K562 (cell line): ENCODE results near the gene ETV2. TPM values are rescaled to one million over a fixed set of nuclear protein-coding genes. Genes with fewer than 3 reads are reported as not detected.

ENCODE experiments used
- BRCA1 ChIP-seq, 2 experiments: fragments of 450-650 bp in 1 of 2; sonication (generic) in 1 of 2; formaldehyde crosslinking in 1 of 2; IDR thresholded peaks; 2 replicates each; pipeline versions ENCODE4 v1.5.0 to v1.6.1; 2017 to 2020; ENCODE audit warnings: mild to moderate bottlenecking in 1 of 2, missing genetic modification reagents in 1 of 2
- CREB3 ChIP-seq: fragments of 450-650 bp; conservative IDR thresholded peaks from 2 replicates; pipeline ENCODE4 v1.6.1; 2016; ENCODE audit warnings: missing genetic modification characterization, low read depth, mild to moderate bottlenecking, missing compliant biosample characterization, moderate library complexity
- HDAC2 ChIP-seq: fragments of 450-650 bp; IDR thresholded peaks from 2 replicates; pipeline ENCODE4 v1.6.1; 2016; ENCODE audit warnings: mild to moderate bottlenecking
- KDM1A ChIP-seq, 2 experiments: fragments of 450-650 bp; IDR thresholded peaks; 2 replicates each; pipeline ENCODE4 v1.6.1; 2016; ENCODE audit warnings: mild to moderate bottlenecking in 2 of 2
- MGA ChIP-seq: fragments of 450-650 bp; IDR thresholded peaks from 2 replicates; pipeline ENCODE4 v1.6.1; 2016; ENCODE audit warnings: mild to moderate bottlenecking, moderate library complexity
- NFIC ChIP-seq: fragments of 450-650 bp; IDR thresholded peaks from 2 replicates; pipeline ENCODE4 v1.6.1; 2017; ENCODE audit warnings: mild to moderate bottlenecking, inconsistent platforms
- RB1 ChIP-seq: fragments of 450-650 bp; IDR thresholded peaks from 2 replicates; pipeline ENCODE4 v1.6.1; 2017; ENCODE audit warnings: low read depth, mild to moderate bottlenecking
- TBP ChIP-seq: optimal IDR thresholded peaks from 2 replicates; pipeline ENCODE3; 2011; ENCODE audit warnings: low read depth, low read length, improper control_type of control experiment
- ZEB2 ChIP-seq: fragments of 450-650 bp; IDR thresholded peaks from 2 replicates; pipeline ENCODE4 v1.6.1; 2016
- ZSCAN29 ChIP-seq: fragments of 450-650 bp; IDR thresholded peaks from 2 replicates; pipeline ENCODE4 v1.6.1; 2017
- polyA plus RNA-seq, 8 experiments: library from polyadenylated mRNA; depleted of rRNA in 4 of 8; stranded (reverse) in 5 of 8; unstranded in 3 of 8; fragments of >200 nt; fragmentation: Nextera tagmentation in 2 of 8; fragmentation: Illumina TruSeq in 1 of 8; extraction: Ambion mirVana in 2 of 8; extraction: Trizol in 1 of 8; gene quantifications; 2 replicates each; pipeline versions ENCODE4 v1.2.1 to v1.2.3, GENCODE V29; 2011 to 2014; ENCODE audit warnings: inconsistent platforms in 1 of 8, missing spikeins in 1 of 8
- total RNA-seq, 7 experiments: library from RNA; depleted of rRNA in 6 of 7; stranded (reverse); fragments of >200 nt in 6 of 7; fragmentation: Illumina TruSeq in 2 of 7; extraction: Trizol in 2 of 7; gene quantifications; 2 replicates each; pipeline versions ENCODE4 v1.2.1 to v1.2.3, GENCODE V29; 2011 to 2021; ENCODE audit warnings: low replicate concordance in 1 of 7
- TF ChIP-seq, protein P1 (sequence below), 2 experiments: IDR thresholded peaks in 1 of 2; conservative IDR thresholded peaks in 1 of 2; 2 replicates each; pipeline ENCODE4 v1.6.1; 2016; ENCODE audit warnings: low read depth in 2 of 2, mild to moderate bottlenecking in 1 of 2, missing compliant biosample characterization in 1 of 2, missing genetic modification characterization in 1 of 2, moderate library complexity in 1 of 2

The ETV2 gene
- total and polyA plus RNA-seq, 9 of the 15 experiments (the other 6 are each of a cell fraction or from before 2014, with no cell fraction given), result 0.11 to 3.7 (median 0.55) TPM

DNA sequence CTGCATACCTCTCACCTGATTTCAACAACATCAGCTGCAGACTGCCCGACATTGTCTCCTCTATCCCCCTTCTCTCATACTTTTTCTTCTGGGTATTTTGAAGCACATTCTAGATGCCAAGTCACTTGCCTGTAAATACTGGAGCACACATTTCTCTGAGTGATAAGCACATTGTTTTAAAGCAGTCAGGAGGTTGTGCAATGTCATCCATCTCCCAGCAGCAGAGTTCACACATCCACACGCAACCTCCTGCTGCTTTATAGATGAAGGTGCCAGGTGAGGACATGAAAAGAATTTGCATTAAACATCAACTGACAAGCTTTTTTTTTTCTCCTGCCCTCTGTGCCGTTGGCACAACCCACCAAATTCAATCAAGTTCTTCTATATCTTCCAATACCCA is 30.3 kb downstream of the ETV2 start (continued):
- TF ChIP-seq MGA (peak; percentile 68), CREB3 (tag) (0 out of 2 replicates have a peak, but pooled peaks have one; percentile 23), ZSCAN29 (no peak), KDM1A (IDR thresholded peaks at IDR 0.05) (peak; percentile 83), RB1 (no peak), BRCA1 (IDR thresholded peaks at IDR 0.05) (no peak), BRCA1 (CRISPR knock-in tag; IDR thresholded peaks at IDR 0.05) (no peak), HDAC2 (peak; percentile 67; the same call in 1 of the 2 replicates), ZEB2 (peak; percentile 91), TBP (peak; percentile 12), NFIC (peak; percentile 86)
- TF ChIP-seq, protein P1, sequence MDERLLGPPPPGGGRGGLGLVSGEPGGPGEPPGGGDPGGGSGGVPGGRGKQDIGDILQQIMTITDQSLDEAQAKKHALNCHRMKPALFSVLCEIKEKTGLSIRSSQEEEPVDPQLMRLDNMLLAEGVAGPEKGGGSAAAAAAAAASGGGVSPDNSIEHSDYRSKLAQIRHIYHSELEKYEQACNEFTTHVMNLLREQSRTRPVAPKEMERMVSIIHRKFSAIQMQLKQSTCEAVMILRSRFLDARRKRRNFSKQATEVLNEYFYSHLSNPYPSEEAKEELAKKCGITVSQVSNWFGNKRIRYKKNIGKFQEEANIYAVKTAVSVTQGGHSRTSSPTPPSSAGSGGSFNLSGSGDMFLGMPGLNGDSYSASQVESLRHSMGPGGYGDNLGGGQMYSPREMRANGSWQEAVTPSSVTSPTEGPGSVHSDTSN (CRISPR knock-in tag; IDR thresholded peaks at IDR 0.05; ENCODE audit: low read depth), result no peak
- TF ChIP-seq, protein P1 (tag; conservative IDR thresholded peaks at IDR 0.05; ENCODE audit: low read depth), result peak; percentile 79
